Astrocyte (in vitro differentiated cells and primary cell): ENCODE data around the gene MBNL3. TPM values are rescaled to one million over a fixed set of nuclear protein-coding genes. Genes with fewer than 3 reads are reported as not detected.

Experiments used
- DNase-seq: peaks from one replicate; pipeline ENCODE4 v3.0.0-alpha.2; 2010; ENCODE audit warnings: low read depth
- FAIRE-seq: peaks from 2 replicates; lab custom pipeline; 2011; peaks lifted over from hg19 to GRCh38; lab: Jason Lieb, UNC
- H2AFZ ChIP-seq: 2 replicates; pipeline ENCODE4 v1.6.0; 2012; ENCODE audit warnings: low read depth, low read length, inconsistent platforms
- H3K27ac ChIP-seq: 2 replicates; pipeline ENCODE4 v1.5.1; 2011; ENCODE audit warnings: low read depth, low read length, inconsistent platforms
- H3K27me3 ChIP-seq: 2 replicates; pipeline ENCODE4 v1.6.0; 2011; ENCODE audit warnings: low read length, inconsistent platforms; ENCODE audit not compliant: insufficient read depth
- H3K36me3 ChIP-seq: 2 replicates; pipeline ENCODE4 v1.5.1; 2011; ENCODE audit warnings: low read length, inconsistent platforms; ENCODE audit not compliant: insufficient read depth
- H3K4me1 ChIP-seq: 2 replicates; pipeline ENCODE4 v1.5.1; 2011; ENCODE audit warnings: low read length, inconsistent platforms; ENCODE audit not compliant: insufficient read depth
- H3K4me2 ChIP-seq: 2 replicates; pipeline ENCODE4 v1.6.0; 2012; ENCODE audit warnings: low read length, inconsistent platforms
- H3K4me3 ChIP-seq: 2 replicates; pipeline ENCODE4 v1.5.1; 2011; ENCODE audit warnings: low read depth, mild to moderate bottlenecking, low read length, inconsistent platforms; ENCODE audit not compliant: insufficient read depth
- H3K79me2 ChIP-seq: 2 replicates; pipeline ENCODE4 v1.6.0; 2012; ENCODE audit warnings: mild to moderate bottlenecking, low read length, inconsistent platforms; ENCODE audit not compliant: insufficient read depth
- H3K9ac ChIP-seq: 2 replicates; pipeline ENCODE4 v1.6.0; 2012; ENCODE audit warnings: mild to moderate bottlenecking, low read length, inconsistent platforms
- H3K9me3 ChIP-seq: 2 replicates; pipeline ENCODE4 v1.5.1; 2012; ENCODE audit warnings: low read depth, mild to moderate bottlenecking, low read length, inconsistent platforms; ENCODE audit not compliant: insufficient read depth
- H4K20me1 ChIP-seq: 2 replicates; pipeline ENCODE4 v1.6.0; 2012; ENCODE audit warnings: low read length, inconsistent platforms; ENCODE audit not compliant: insufficient read depth
- H3K27ac Mint-ChIP-seq: one replicate; pipeline ENCODE4 v1.8.0; 2021; ENCODE audit warnings: mild to moderate bottlenecking, mixed read lengths; ENCODE audit not compliant: unreplicated experiment
- H3K27me3 Mint-ChIP-seq: one replicate; pipeline ENCODE4 v1.8.0; 2021; ENCODE audit warnings: low read depth, mixed read lengths; ENCODE audit not compliant: unreplicated experiment
- H3K36me3 Mint-ChIP-seq: one replicate; pipeline ENCODE4 v1.8.0; 2021; ENCODE audit warnings: low read depth, mixed read lengths; ENCODE audit not compliant: unreplicated experiment
- H3K4me1 Mint-ChIP-seq: one replicate; pipeline ENCODE4 v1.8.0; 2021; ENCODE audit warnings: low read depth, mixed read lengths; ENCODE audit not compliant: unreplicated experiment
- H3K4me3 Mint-ChIP-seq: one replicate; pipeline ENCODE4 v1.8.0; 2021; ENCODE audit warnings: mild to moderate bottlenecking, moderate library complexity, mixed read lengths; ENCODE audit not compliant: unreplicated experiment
- H3K9me3 Mint-ChIP-seq: one replicate; pipeline ENCODE4 v1.8.0; 2021; ENCODE audit warnings: mild to moderate bottlenecking, mixed read lengths; ENCODE audit not compliant: unreplicated experiment
- EZH2 ChIP-seq: IDR thresholded peaks from 2 replicates; pipeline ENCODE4 v1.6.1; 2012; ENCODE audit warnings: mild to moderate bottlenecking, low read length, inconsistent platforms; ENCODE audit not compliant: insufficient read depth
- total RNA-seq: library from RNA; stranded (reverse); gene quantifications from 2 replicates; pipeline ENCODE4 v1.2.1, GENCODE V29; 2021
- TF ChIP-seq, protein P1 (sequence below): IDR thresholded peaks from 2 replicates; pipeline ENCODE4 v1.5.1; 2011; ENCODE audit warnings: low read depth, mild to moderate bottlenecking, inconsistent platforms, low read length, moderate library complexity; ENCODE audit not compliant: insufficient read depth

Gene MBNL3
- total RNA-seq, 1 donor from 2014 or later = 4.1 TPM

DNA sequence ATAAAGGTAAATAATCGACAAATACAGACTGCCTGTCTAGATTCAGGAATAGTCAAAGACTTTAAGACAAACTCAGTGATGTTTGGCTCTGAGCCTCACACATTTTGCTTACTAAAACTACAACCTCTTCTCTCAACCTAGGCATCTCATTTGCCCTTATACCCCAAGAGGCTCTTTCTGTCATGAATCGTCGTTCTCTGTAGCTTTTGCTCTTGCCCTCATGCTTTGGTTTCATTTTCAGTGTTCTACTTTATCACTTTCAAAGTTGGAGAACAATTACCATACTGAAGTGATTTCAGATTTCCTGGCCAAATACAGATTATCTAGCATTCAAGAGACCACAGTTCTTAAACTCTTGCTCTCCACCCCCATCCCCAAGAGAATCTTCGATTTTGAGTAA lies 155.5 kb downstream of the MBNL3 start:
- no peak for DNase-seq
- H3K4me3 ChIP-seq = no peak overlapping the region
- no peaks in the 10 kb centered on the region for H3K27me3 Mint-ChIP-seq
- no peaks in the 10 kb centered on the region for H3K9me3 ChIP-seq
- no peaks in the 10 kb centered on the region for H3K4me1 Mint-ChIP-seq
- H3K27me3 ChIP-seq = no peaks in the 10 kb centered on the region
- H3K79me2 ChIP-seq = no peaks in the 10 kb centered on the region
- no peaks in the 10 kb centered on the region for H3K36me3 ChIP-seq
- no peak for TF ChIP-seq EZH2
- TF ChIP-seq, protein P1, sequence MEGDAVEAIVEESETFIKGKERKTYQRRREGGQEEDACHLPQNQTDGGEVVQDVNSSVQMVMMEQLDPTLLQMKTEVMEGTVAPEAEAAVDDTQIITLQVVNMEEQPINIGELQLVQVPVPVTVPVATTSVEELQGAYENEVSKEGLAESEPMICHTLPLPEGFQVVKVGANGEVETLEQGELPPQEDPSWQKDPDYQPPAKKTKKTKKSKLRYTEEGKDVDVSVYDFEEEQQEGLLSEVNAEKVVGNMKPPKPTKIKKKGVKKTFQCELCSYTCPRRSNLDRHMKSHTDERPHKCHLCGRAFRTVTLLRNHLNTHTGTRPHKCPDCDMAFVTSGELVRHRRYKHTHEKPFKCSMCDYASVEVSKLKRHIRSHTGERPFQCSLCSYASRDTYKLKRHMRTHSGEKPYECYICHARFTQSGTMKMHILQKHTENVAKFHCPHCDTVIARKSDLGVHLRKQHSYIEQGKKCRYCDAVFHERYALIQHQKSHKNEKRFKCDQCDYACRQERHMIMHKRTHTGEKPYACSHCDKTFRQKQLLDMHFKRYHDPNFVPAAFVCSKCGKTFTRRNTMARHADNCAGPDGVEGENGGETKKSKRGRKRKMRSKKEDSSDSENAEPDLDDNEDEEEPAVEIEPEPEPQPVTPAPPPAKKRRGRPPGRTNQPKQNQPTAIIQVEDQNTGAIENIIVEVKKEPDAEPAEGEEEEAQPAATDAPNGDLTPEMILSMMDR = no peak
- no peak overlapping the region for H3K9ac ChIP-seq
- no peaks in the 10 kb centered on the region for H3K9me3 Mint-ChIP-seq
- no peak overlapping the region for H3K27ac Mint-ChIP-seq
- H3K27ac ChIP-seq = no peak overlapping the region
- no peaks in the 10 kb centered on the region for H4K20me1 ChIP-seq
- no peaks in the 10 kb centered on the region for H3K4me1 ChIP-seq
- H3K36me3 Mint-ChIP-seq = no peaks in the 10 kb centered on the region
- no peak overlapping the region for H3K4me3 Mint-ChIP-seq
- no peak overlapping the region for H3K4me2 ChIP-seq
- no peak overlapping the region for H2AFZ ChIP-seq
- FAIRE-seq = peak; percentile 81

GRCh38 chrX:132331532-132331931 lies 157.3 kb downstream of the MBNL3 start:
- no peak for DNase-seq
- Mint-ChIP-seq H3K27me3 (no peaks in the 10 kb centered on the region), H3K4me1 (no peaks in the 10 kb centered on the region), H3K27ac (no peak overlapping the region), H3K36me3 (no peaks in the 10 kb centered on the region), H3K9me3 (peaks cover 3% of the 10 kb centered on the region), H3K4me3 (no peak overlapping the region)
- no peak overlapping the region for H2AFZ ChIP-seq
- no peaks in the 10 kb centered on the region for H3K27me3 ChIP-seq
- H3K4me3 ChIP-seq = no peak overlapping the region
- no peaks in the 10 kb centered on the region for H4K20me1 ChIP-seq
- no peaks in the 10 kb centered on the region for H3K4me1 ChIP-seq
- no peak overlapping the region for H3K4me2 ChIP-seq
- FAIRE-seq = no peak
- H3K79me2 ChIP-seq = no peaks in the 10 kb centered on the region
- H3K9ac ChIP-seq = no peak overlapping the region
- TF ChIP-seq, protein P1 = no peak
- TF ChIP-seq EZH2 = no peak
- no peaks in the 10 kb centered on the region for H3K36me3 ChIP-seq
- no peaks in the 10 kb centered on the region for H3K9me3 ChIP-seq
- no peak overlapping the region for H3K27ac ChIP-seq

DNA sequence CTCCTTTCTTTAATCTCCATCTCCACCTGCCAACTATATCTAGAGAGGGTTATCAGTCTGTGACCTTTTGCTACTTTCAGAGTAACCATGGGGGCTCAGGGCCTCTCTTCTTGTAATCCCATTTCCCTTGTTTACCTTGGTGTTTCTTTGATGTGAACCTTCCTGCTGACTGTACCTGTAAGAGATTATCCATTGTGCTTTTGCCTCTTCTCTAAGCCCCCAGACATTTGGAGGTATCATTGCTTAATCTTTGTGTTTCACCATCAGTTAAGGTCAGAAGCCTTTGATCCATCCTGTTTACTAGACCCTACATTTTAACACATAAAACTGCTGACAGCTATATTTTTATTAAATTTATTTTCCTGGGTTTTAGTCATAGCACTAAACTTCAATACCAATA lies 157.8 kb downstream of the MBNL3 start:
- H3K4me3 ChIP-seq = no peak overlapping the region
- H3K9me3 ChIP-seq = no peaks in the 10 kb centered on the region
- no peak for FAIRE-seq
- H4K20me1 ChIP-seq = no peaks in the 10 kb centered on the region
- H3K27ac Mint-ChIP-seq = no peak overlapping the region
- no peak overlapping the region for H3K9ac ChIP-seq
- no peaks in the 10 kb centered on the region for H3K79me2 ChIP-seq
- H3K4me1 ChIP-seq = no peaks in the 10 kb centered on the region
- H3K4me2 ChIP-seq = no peak overlapping the region
- no peak overlapping the region for H3K4me3 Mint-ChIP-seq
- H3K27ac ChIP-seq = no peak overlapping the region
- no peaks in the 10 kb centered on the region for H3K27me3 ChIP-seq
- TF ChIP-seq, protein P1 = no peak
- no peak for TF ChIP-seq EZH2
- H2AFZ ChIP-seq = no peak overlapping the region
- H3K27me3 Mint-ChIP-seq = no peaks in the 10 kb centered on the region
- no peak for DNase-seq
- H3K4me1 Mint-ChIP-seq = no peaks in the 10 kb centered on the region
- H3K36me3 ChIP-seq = no peaks in the 10 kb centered on the region
- H3K36me3 Mint-ChIP-seq = no peaks in the 10 kb centered on the region
- peaks cover 3% of the 10 kb centered on the region for H3K9me3 Mint-ChIP-seq
